ENCODE results near the gene FMN1. TPM values are rescaled to one million over a fixed set of nuclear protein-coding genes. Genes with fewer than 3 reads are reported as not detected.

FMN1 gene
- total and polyA plus RNA-seq, 2 of the 13 experiments (the other 11 are each of a cell fraction or from before 2014, with no cell fraction given): 0.20 to 0.60 TPM

DNA sequence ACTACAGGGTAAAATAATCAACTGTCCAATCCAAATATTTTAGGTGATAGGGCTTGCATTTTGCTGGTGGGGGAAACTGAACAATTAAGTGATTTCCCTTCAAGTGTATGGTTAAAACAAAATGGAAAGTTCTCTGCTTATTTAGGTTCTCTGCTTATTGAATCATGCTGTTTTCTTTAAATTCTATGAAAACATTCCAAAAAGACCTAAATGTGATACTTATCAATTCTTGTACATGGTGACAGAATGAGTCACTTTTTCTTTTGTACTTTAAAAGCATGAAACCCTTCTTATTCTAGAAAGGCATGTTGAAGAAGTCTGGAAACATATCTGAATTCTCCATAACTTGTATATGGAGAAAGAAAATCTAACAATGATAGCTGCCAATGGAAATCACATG, 192.6 kb downstream of the FMN1 start (continued):
- TF ChIP-seq KAT2B (IDR thresholded peaks at IDR 0.05; ENCODE audit: borderline replicate concordance, low read depth, low read length): no peak
- TF ChIP-seq RBAK (CRISPR knock-in tag; IDR thresholded peaks at IDR 0.05): no peak
- TF ChIP-seq POGZ (CRISPR knock-in tag; IDR thresholded peaks at IDR 0.05): no peak
- TF ChIP-seq, protein P1, sequence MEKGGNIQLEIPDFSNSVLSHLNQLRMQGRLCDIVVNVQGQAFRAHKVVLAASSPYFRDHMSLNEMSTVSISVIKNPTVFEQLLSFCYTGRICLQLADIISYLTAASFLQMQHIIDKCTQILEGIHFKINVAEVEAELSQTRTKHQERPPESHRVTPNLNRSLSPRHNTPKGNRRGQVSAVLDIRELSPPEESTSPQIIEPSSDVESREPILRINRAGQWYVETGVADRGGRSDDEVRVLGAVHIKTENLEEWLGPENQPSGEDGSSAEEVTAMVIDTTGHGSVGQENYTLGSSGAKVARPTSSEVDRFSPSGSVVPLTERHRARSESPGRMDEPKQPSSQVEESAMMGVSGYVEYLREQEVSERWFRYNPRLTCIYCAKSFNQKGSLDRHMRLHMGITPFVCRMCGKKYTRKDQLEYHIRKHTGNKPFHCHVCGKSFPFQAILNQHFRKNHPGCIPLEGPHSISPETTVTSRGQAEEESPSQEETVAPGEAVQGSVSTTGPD (CRISPR knock-in tag; IDR thresholded peaks at IDR 0.05): no peak
- no peak for TF ChIP-seq ZNF776 (CRISPR knock-in tag; IDR thresholded peaks at IDR 0.05)
- TF ChIP-seq, protein P2, sequence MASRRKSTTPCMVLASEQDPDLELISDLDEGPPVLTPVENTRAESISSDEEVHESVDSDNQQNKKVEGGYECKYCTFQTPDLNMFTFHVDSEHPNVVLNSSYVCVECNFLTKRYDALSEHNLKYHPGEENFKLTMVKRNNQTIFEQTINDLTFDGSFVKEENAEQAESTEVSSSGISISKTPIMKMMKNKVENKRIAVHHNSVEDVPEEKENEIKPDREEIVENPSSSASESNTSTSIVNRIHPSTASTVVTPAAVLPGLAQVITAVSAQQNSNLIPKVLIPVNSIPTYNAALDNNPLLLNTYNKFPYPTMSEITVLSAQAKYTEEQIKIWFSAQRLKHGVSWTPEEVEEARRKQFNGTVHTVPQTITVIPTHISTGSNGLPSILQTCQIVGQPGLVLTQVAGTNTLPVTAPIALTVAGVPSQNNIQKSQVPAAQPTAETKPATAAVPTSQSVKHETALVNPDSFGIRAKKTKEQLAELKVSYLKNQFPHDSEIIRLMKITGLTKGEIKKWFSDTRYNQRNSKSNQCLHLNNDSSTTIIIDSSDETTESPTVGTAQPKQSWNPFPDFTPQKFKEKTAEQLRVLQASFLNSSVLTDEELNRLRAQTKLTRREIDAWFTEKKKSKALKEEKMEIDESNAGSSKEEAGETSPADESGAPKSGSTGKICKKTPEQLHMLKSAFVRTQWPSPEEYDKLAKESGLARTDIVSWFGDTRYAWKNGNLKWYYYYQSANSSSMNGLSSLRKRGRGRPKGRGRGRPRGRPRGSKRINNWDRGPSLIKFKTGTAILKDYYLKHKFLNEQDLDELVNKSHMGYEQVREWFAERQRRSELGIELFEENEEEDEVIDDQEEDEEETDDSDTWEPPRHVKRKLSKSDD (CRISPR knock-in tag; IDR thresholded peaks at IDR 0.05; ENCODE audit: low read depth): no peak
- TF ChIP-seq, protein P3, sequence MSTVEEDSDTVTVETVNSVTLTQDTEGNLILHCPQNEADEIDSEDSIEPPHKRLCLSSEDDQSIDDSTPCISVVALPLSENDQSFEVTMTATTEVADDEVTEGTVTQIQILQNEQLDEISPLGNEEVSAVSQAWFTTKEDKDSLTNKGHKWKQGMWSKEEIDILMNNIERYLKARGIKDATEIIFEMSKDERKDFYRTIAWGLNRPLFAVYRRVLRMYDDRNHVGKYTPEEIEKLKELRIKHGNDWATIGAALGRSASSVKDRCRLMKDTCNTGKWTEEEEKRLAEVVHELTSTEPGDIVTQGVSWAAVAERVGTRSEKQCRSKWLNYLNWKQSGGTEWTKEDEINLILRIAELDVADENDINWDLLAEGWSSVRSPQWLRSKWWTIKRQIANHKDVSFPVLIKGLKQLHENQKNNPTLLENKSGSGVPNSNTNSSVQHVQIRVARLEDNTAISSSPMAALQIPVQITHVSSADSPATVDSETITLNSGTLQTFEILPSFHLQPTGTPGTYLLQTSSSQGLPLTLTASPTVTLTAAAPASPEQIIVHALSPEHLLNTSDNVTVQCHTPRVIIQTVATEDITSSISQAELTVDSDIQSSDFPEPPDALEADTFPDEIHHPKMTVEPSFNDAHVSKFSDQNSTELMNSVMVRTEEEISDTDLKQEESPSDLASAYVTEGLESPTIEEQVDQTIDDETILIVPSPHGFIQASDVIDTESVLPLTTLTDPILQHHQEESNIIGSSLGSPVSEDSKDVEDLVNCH (CRISPR knock-in tag; IDR thresholded peaks at IDR 0.05): no peak

Measured in HepG2 (cell line).